GM06990 (cell line): ENCODE measurements around the gene RWDD4.

Experiments
- DNase-seq: peaks from one replicate; pipeline ENCODE4 v3.0.0-alpha.2; 2011; ENCODE audit not compliant: insufficient read length; ENCODE audit errors: extremely low read depth
- H3K27me3 ChIP-seq: replicated peaks from 2 replicates; pipeline ENCODE4 v1.6.0; 2011; ENCODE audit warnings: low read length; ENCODE audit not compliant: control insufficient read depth, insufficient read depth
- H3K36me3 ChIP-seq: 2 replicates; pipeline ENCODE4 v1.5.1; 2011; ENCODE audit warnings: low read length; ENCODE audit not compliant: control insufficient read depth, insufficient read depth
- H3K4me3 ChIP-seq: replicated peaks from 2 replicates; pipeline ENCODE4 v1.5.1; 2011; ENCODE audit warnings: low read depth, mild to moderate bottlenecking, control low read depth, low read length
- CTCF ChIP-seq: IDR thresholded peaks from 2 replicates; pipeline ENCODE4 v1.5.1; 2011; ENCODE audit warnings: low read length, control low read depth, mild to moderate bottlenecking, inconsistent platforms; ENCODE audit not compliant: insufficient read depth, poor library complexity, severe bottlenecking

RWDD4 gene

DNA sequence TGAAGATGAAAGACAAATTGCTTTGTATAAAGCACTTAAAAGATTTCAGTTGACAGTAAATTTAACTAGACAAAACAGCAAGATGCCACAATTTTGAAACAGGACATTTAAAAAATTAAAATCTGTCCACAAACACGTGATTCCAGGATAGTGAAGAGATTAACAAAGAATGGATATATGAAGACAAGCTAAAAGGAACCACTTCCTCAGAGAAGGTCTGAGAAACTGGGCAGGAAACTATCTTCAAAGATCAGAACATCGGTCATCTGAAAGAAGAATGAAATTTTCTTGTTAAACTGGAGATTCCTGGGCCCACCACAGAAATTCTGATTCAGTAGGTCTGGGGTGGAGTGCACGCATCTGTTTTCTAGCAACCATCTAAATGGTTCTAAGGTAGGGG, 1.4 kb downstream of the RWDD4 start:
- no peaks in the 10 kb centered on the region for H3K36me3 ChIP-seq
- no peak for TF ChIP-seq CTCF
- H3K27me3 ChIP-seq = no peaks in the 10 kb centered on the region
- no peak for DNase-seq
- peak overlapping the region; percentile 76 for H3K4me3 ChIP-seq

GRCh38 chr4:183645326-183645725, 13.7 kb downstream of the RWDD4 start:
- Histone ChIP-seq H3K36me3 (peaks cover 5% of the 10 kb centered on the region), H3K27me3 (no peaks in the 10 kb centered on the region), H3K4me3 (no peak overlapping the region)
- no peak for DNase-seq
- no peak for TF ChIP-seq CTCF

GRCh38 chr4:183639291-183639690, 19.7 kb downstream of the RWDD4 start:
- TF ChIP-seq CTCF = no peak
- no peak for DNase-seq
- Histone ChIP-seq H3K4me3 (no peak overlapping the region), H3K27me3 (no peaks in the 10 kb centered on the region), H3K36me3 (no peaks in the 10 kb centered on the region; the same call in 1 of the 2 replicates)

DNA sequence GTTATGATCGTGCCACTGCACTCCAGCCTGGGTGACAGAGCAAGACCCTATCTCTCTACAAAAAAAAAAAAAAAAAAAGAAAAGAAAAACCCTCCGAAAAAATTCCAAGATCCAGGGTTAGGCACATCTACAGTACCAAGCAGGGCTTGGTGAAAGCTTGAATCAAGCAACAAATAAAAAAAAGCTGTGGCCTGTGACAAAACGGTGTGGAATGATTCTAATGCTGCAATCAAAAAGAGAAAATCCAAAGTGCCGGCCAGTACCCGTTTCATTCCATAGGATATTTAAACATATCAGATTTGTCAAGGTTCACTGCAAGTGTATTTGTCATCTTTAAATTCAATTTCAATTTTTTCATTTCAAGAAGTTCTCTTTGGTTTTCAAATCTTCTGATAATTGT, 20.5 kb downstream of the RWDD4 start:
- TF ChIP-seq CTCF = no peak
- H3K36me3 ChIP-seq = no peaks in the 10 kb centered on the region
- H3K4me3 ChIP-seq = no peak overlapping the region
- H3K27me3 ChIP-seq = no peaks in the 10 kb centered on the region
- DNase-seq = no peak

DNA sequence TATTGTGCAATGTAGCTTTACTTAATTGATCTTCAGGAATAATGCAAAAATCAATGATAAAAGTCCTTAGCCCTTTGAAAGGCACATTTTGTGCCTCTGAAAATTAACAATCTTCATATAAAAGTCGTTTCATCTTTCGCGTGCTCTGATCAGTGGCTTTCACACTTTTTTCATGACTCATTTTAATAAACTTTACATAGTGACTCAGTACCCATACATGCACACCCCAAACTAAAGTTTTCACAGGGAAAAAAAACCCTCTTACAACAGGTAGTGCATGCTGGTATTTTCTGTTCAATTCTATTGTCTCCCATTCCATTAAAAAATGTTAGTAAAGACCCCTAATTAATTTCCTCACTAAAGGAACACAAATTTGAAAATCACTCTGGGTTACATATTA, 21.5 kb downstream of the RWDD4 start:
- no peak for TF ChIP-seq CTCF
- no peak for DNase-seq
- Histone ChIP-seq H3K36me3 (no peaks in the 10 kb centered on the region), H3K4me3 (no peak overlapping the region), H3K27me3 (no peaks in the 10 kb centered on the region)

- no peaks in the 10 kb centered on the region for H3K27me3 ChIP-seq
- no peak for DNase-seq
- no peak for TF ChIP-seq CTCF
- H3K4me3 ChIP-seq = no peak overlapping the region
- H3K36me3 ChIP-seq = no peaks in the 10 kb centered on the region
These were observed 22.1 kb downstream of the RWDD4 start for GRCh38 chr4:183636923-183637322.
